Measurements from ENCODE around the gene APP. TPM values are rescaled to one million over a fixed set of nuclear protein-coding genes. Genes with fewer than 3 reads are reported as not detected.

APP gene
- total RNA-seq, 1 experiment from 2014 or later: 266 TPM

DNA sequence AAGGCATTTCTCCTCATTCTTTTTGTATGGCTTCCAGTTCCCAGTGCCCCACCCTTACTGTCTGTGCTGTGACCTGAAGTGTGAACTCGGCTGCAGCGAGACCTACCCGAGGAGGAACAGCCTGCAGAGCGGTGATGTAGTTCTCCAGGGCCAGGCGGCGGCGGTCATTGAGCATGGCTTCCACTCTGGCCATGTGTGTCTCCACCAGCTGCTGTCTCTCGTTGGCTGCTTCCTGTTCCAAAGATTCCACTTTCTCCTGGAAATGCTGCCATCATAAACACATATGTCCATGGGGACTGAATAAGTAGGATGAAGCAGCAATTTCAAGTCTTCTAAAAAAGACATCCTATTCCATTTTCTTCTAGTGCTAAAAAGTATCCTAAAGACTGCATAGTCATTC is 195.6 kb downstream of the APP start:
- BruUV-seq (replicated peaks): no TSS peak
- peaks cover 4% of the 10 kb centered on the region for H3F3A ChIP-seq (ENCODE audit: low read length, unreplicated experiment)
- no peak for TF ChIP-seq EZH2phosphoT487 (IDR thresholded peaks at IDR 0.05; ENCODE audit: borderline replicate concordance, low read length)
- TF ChIP-seq, protein P1, sequence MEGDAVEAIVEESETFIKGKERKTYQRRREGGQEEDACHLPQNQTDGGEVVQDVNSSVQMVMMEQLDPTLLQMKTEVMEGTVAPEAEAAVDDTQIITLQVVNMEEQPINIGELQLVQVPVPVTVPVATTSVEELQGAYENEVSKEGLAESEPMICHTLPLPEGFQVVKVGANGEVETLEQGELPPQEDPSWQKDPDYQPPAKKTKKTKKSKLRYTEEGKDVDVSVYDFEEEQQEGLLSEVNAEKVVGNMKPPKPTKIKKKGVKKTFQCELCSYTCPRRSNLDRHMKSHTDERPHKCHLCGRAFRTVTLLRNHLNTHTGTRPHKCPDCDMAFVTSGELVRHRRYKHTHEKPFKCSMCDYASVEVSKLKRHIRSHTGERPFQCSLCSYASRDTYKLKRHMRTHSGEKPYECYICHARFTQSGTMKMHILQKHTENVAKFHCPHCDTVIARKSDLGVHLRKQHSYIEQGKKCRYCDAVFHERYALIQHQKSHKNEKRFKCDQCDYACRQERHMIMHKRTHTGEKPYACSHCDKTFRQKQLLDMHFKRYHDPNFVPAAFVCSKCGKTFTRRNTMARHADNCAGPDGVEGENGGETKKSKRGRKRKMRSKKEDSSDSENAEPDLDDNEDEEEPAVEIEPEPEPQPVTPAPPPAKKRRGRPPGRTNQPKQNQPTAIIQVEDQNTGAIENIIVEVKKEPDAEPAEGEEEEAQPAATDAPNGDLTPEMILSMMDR (conservative IDR thresholded peaks at IDR 0.05; ENCODE audit: low read depth, low read length): no peak
- no peak for TF ChIP-seq EZH2 (IDR thresholded peaks at IDR 0.05; ENCODE audit: low read length, unreplicated experiment)
- peaks cover 5% of the 10 kb centered on the region; the same call in 1 of the 2 replicates for H3K4me1 ChIP-seq (ENCODE audit: insufficient read depth, low read length)
- intact Hi-C loops (cut with micrococcal nuclease): no loop called here
- H3K9me3 ChIP-seq (ENCODE audit: low read length): no peaks in the 10 kb centered on the region
- H3K4me2 ChIP-seq (ENCODE audit: low read length): no peak overlapping the region
- H3K79me2 ChIP-seq (ENCODE audit: low read length): no peaks in the 10 kb centered on the region
- H3K9me2 ChIP-seq (replicated peaks; ENCODE audit: low read length): no peaks in the 10 kb centered on the region
- H2AFZ ChIP-seq (ENCODE audit: low read length): no peak overlapping the region
- ChIA-PET CTCF (no interaction called here), POLR2A (ENCODE audit: unreplicated experiment) (no interaction called here)
- H3K4me3 ChIP-seq (ENCODE audit: low read length): no peak overlapping the region
- H3K27me3 ChIP-seq (ENCODE audit: low read length): no peaks in the 10 kb centered on the region
- H4K20me1 ChIP-seq (ENCODE audit: low read length): no peaks in the 10 kb centered on the region
- H3K27ac ChIP-seq (ENCODE audit: low read length): no peak overlapping the region
- H3K36me3 ChIP-seq (ENCODE audit: low read depth, low read length): peaks cover 59% of the 10 kb centered on the region
- H3K9ac ChIP-seq (ENCODE audit: low read length): no peak overlapping the region
- ATAC-seq (no peak), DNase-seq (no peak)

DNA sequence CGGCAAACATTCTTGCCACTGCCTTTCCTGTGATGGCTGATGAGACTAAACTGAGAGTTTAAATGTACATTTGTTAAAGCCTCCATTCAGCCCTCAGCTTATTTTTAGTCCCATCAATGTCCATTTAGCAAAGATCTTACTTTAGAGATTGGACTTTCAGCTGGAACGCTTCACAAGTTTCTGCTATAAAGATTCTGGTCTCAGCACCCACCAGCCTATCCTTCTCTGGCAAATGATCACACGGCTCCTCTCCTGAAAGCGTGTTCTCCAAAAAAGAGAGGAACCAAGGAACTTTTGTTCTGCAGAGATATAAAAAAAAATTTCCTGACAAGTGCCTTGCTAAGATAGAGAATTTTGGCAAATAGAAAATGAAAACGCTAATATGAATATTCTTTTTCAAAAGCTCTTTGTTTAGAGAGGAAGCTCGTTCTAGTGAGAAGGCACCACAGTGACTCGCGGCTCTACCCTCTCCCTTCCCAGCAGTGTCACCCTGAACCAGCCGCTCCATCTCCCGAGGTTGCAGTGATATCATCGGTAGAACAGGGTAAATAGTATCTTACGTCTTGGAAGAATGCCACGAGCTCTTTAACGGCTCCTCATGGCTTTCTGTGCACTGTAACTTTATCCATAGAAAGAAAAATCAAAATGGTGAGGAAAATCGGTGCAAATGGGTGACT is 200.2 kb downstream of the APP start:
- H3K27ac ChIP-seq (ENCODE audit: low read length): peak overlapping the region; percentile 30; the same call in 1 of the 2 replicates
- no peak overlapping the region for H2AFZ ChIP-seq (ENCODE audit: low read length)
- H3K4me3 ChIP-seq (ENCODE audit: low read length): no peak overlapping the region
- H3K4me2 ChIP-seq (ENCODE audit: low read length): no peak overlapping the region
- intact Hi-C loops (cut with micrococcal nuclease): no loop called here
- no peak overlapping the region for H3K9ac ChIP-seq (ENCODE audit: low read length)
- ATAC-seq (peak; percentile 64), DNase-seq (peak; percentile 66)
- no peaks in the 10 kb centered on the region for H3K9me2 ChIP-seq (replicated peaks; ENCODE audit: low read length)
- TF ChIP-seq, protein P1 (conservative IDR thresholded peaks at IDR 0.05; ENCODE audit: low read depth, low read length): no peak
- TF ChIP-seq EZH2phosphoT487 (IDR thresholded peaks at IDR 0.05; ENCODE audit: borderline replicate concordance, low read length): no peak
- no peak for TF ChIP-seq EZH2 (IDR thresholded peaks at IDR 0.05; ENCODE audit: low read length, unreplicated experiment)
- no peaks in the 10 kb centered on the region for H3K27me3 ChIP-seq (ENCODE audit: low read length)
- 0 out of 2 replicates have a peak, but pooled peaks cover 3% of the 10 kb centered on the region for H4K20me1 ChIP-seq (ENCODE audit: low read length)
- no TSS peak for BruUV-seq (replicated peaks)
- CTCF ChIA-PET: no interaction called here
- peaks cover 31% of the 10 kb centered on the region for H3K36me3 ChIP-seq (ENCODE audit: low read depth, low read length)
- no peaks in the 10 kb centered on the region for H3K9me3 ChIP-seq (ENCODE audit: low read length)
- H3K4me1 ChIP-seq (ENCODE audit: insufficient read depth, low read length): peaks cover 33% of the 10 kb centered on the region
- no peaks in the 10 kb centered on the region for H3K79me2 ChIP-seq (ENCODE audit: low read length)
- POLR2A ChIA-PET (ENCODE audit: unreplicated experiment): no interaction called here
- H3F3A ChIP-seq (ENCODE audit: low read length, unreplicated experiment): peaks cover 5% of the 10 kb centered on the region

DNA sequence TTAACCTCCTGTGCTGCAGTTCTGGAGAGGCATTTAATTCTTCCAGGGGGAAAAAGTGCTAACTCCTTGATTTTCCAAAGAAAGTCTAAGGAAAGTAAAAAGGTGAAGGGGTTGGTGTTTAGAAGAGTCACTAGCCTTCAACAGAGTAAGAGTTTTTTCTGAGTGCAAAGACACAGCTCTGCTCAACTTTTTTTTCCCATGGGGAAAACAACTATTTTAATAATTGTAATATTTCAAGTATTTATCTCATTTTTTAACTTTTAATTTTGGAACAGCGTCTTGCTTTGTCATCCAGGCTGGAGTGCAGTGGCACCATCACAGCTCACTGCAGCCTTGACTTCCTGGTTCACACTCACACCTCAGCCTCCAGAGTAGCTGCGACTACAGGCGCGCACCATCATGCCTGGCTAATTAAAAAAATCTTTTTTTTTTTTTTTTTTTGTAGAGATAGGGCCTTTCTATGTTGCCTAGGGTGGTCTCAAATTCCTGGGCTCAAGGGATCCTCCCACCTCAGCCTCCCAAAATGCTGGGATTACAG is 202.6 kb downstream of the APP start:
- Histone ChIP-seq H3F3A (ENCODE audit: low read length, unreplicated experiment) (peaks cover 11% of the 10 kb centered on the region), H4K20me1 (ENCODE audit: low read length) (0 out of 2 replicates have a peak, but pooled peaks cover 3% of the 10 kb centered on the region), H3K4me3 (ENCODE audit: low read length) (no peak overlapping the region), H3K9me3 (ENCODE audit: low read length) (no peaks in the 10 kb centered on the region), H3K79me2 (ENCODE audit: low read length) (no peaks in the 10 kb centered on the region; the same call in 1 of the 2 replicates), H3K36me3 (ENCODE audit: low read depth, low read length) (peaks cover 18% of the 10 kb centered on the region), H3K4me1 (ENCODE audit: insufficient read depth, low read length) (peaks cover 57% of the 10 kb centered on the region), H3K27ac (ENCODE audit: low read length) (peak overlapping the region; percentile 70), H3K9ac (ENCODE audit: low read length) (no peak overlapping the region), H3K27me3 (ENCODE audit: low read length) (no peaks in the 10 kb centered on the region), H3K4me2 (ENCODE audit: low read length) (no peak overlapping the region), H2AFZ (ENCODE audit: low read length) (no peak overlapping the region), H3K9me2 (replicated peaks; ENCODE audit: low read length) (no peaks in the 10 kb centered on the region)
- no peak for ATAC-seq
- no peak for DNase-seq
- no TSS peak for BruUV-seq (replicated peaks)
- no peak for TF ChIP-seq EZH2phosphoT487 (IDR thresholded peaks at IDR 0.05; ENCODE audit: borderline replicate concordance, low read length)
- TF ChIP-seq EZH2 (IDR thresholded peaks at IDR 0.05; ENCODE audit: low read length, unreplicated experiment): no peak
- TF ChIP-seq, protein P1 (conservative IDR thresholded peaks at IDR 0.05; ENCODE audit: low read depth, low read length): no peak
- intact Hi-C loops (cut with micrococcal nuclease): loop anchor here (5.0 kb wide), 1 partner anchor 71 kb away; no protein-coding TSS in a partner anchor
- POLR2A ChIA-PET (ENCODE audit: unreplicated experiment): no interaction called here
- CTCF ChIA-PET: no interaction called here

Measured in PC-3 (cell line).